Measurements from ENCODE around the gene AMBRA1. TPM values are rescaled to one million over a fixed set of nuclear protein-coding genes. Genes with fewer than 3 reads are reported as not detected.

AMBRA1 gene
- total RNA-seq, 6 donors from 2014 or later, result 22.9 to 55.7 (median 33.2) TPM

DNA sequence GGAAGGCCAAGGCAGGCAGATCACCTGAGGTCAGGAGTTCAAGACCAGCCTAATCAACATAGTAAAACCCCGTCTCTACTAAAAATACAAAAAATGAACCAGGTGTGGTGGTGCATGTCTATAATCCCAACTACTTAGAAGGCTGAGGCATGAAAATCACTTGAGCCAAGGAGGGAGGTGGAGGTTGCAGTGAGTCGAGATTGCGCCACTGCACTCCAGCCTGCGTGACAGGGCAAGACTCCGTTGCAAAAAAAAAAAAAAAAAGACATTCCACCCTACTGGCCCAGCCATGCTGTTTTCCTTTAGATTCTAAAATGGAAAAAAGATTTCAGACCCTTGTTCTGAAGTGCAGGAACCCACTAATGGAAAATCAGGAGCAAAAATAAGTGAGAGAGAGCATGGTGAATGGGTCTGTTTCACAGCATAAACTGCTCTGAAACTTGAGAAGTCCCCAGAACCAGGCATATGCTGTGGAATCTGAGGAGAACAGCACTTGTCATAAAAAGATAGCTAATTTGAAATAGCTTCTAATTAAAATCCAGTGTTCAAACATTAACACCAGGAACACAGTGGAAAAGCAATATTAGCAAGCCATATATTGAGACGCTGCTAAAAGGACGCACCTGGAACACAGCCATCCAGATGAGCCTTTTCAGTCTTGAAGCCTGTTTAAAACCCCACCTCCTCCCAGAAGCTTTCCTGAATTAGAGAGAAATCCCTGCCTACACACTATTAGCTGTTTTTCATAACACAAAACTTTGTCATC is 136.0 kb downstream of the AMBRA1 start:
- H3K27ac ChIP-seq, result no peak overlapping the region
- no peaks in the 10 kb centered on the region for H3K27me3 ChIP-seq
- H3K9me3 ChIP-seq, result no peaks in the 10 kb centered on the region
- TF ChIP-seq CTCF (IDR thresholded peaks at IDR 0.05) (no peak), POLR2A (IDR thresholded peaks at IDR 0.05) (no peak), EP300 (IDR thresholded peaks at IDR 0.05) (no peak), POLR2AphosphoS5 (IDR thresholded peaks at IDR 0.05) (no peak)
- no peak overlapping the region for H3K4me3 ChIP-seq
- peak in 1 of 2 donors; percentile 75 for DNase-seq
- ATAC-seq (ENCODE audit: low FRiP score in 2 of 2), result peak in 1 of 2 donors; percentile 65
- WGBS, 2 donors, result 75 to 77% methylated on average over 7 of the region's 7 CpGs
- H3K36me3 ChIP-seq, result no peaks in the 10 kb centered on the region
- H3K4me1 ChIP-seq, result no peaks in the 10 kb centered on the region

DNA sequence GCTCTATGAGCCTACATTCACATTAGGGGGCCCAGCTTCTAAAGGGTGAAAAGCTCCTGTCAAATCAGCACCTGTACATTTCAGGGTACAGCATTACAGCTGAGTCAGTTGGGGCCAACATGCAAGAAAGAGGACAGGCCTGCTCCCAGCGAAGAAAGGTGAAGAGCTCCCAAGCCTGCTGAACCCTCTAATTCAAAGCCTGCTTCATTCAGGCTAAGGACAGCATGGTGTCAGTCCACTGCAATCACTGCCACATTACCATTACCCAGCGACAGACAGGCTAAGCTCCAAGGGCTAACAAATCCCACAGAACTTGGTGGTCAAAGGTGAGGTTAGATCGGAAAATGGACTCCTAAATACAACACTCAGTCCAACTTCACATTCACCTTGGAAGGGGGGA is 136.8 kb downstream of the AMBRA1 start:
- ATAC-seq (ENCODE audit: low FRiP score in 2 of 2) (no peak), DNase-seq (no peak)
- H3K27me3 ChIP-seq, result no peaks in the 10 kb centered on the region
- TF ChIP-seq CTCF (IDR thresholded peaks at IDR 0.05) (no peak), POLR2AphosphoS5 (IDR thresholded peaks at IDR 0.05) (no peak), POLR2A (IDR thresholded peaks at IDR 0.05) (no peak), EP300 (IDR thresholded peaks at IDR 0.05) (no peak)
- H3K27ac ChIP-seq, result no peak overlapping the region
- H3K36me3 ChIP-seq, result no peaks in the 10 kb centered on the region
- no peak overlapping the region for H3K4me3 ChIP-seq
- H3K4me1 ChIP-seq, result no peaks in the 10 kb centered on the region
- 93 to 98% methylated on average over 3 of the region's 3 CpGs for WGBS, 2 donors
- no peaks in the 10 kb centered on the region for H3K9me3 ChIP-seq

- ATAC-seq (ENCODE audit: low FRiP score in 2 of 2) (no peak), DNase-seq (no peak)
- Histone ChIP-seq H3K4me3 (no peak overlapping the region), H3K4me1 (no peaks in the 10 kb centered on the region), H3K9me3 (no peaks in the 10 kb centered on the region), H3K27ac (no peak overlapping the region), H3K36me3 (no peaks in the 10 kb centered on the region), H3K27me3 (no peaks in the 10 kb centered on the region)
- 68 to 70% methylated on average over 8 of the region's 8 CpGs for WGBS, 2 donors
- no peak for TF ChIP-seq EP300 (IDR thresholded peaks at IDR 0.05)
- TF ChIP-seq CTCF (IDR thresholded peaks at IDR 0.05), result no peak
- no peak for TF ChIP-seq POLR2AphosphoS5 (IDR thresholded peaks at IDR 0.05)
- TF ChIP-seq POLR2A (IDR thresholded peaks at IDR 0.05), result no peak
Observed at GRCh38 chr11:46456269-46457001, 137.4 kb downstream of the AMBRA1 start.

DNA sequence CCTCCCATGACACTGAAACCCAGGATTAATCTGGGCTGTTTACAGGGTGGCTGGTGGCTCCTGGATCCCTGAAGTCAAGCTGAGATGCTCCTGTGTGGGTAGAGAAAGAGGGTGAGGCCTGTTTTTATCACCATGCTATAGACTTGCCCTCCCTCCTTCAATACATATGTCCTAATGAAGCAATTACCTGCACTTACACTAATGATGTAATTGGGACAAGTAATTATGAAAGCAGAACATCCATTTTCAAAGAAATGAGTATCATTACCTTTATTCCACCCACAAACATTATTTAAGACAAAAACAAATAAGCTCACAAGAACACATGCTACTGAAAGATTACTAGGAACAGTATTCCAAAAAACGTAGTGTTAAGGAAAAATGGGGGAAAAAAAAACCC is 138.0 kb downstream of the AMBRA1 start:
- ATAC-seq (ENCODE audit: low FRiP score in 2 of 2) (no peak), DNase-seq (no peak)
- WGBS, 2 donors, result 77 to 89% methylated on average over 1 of the region's 1 CpG
- Histone ChIP-seq H3K4me3 (no peak overlapping the region), H3K27ac (no peak overlapping the region), H3K4me1 (no peaks in the 10 kb centered on the region), H3K27me3 (no peaks in the 10 kb centered on the region), H3K9me3 (no peaks in the 10 kb centered on the region), H3K36me3 (no peaks in the 10 kb centered on the region)
- TF ChIP-seq CTCF (IDR thresholded peaks at IDR 0.05), result no peak
- TF ChIP-seq EP300 (IDR thresholded peaks at IDR 0.05), result no peak
- TF ChIP-seq POLR2AphosphoS5 (IDR thresholded peaks at IDR 0.05), result no peak
- TF ChIP-seq POLR2A (IDR thresholded peaks at IDR 0.05), result no peak

Data from upper lobe of left lung (tissue), 6 donors.